SK-N-SH (cell line): ENCODE measurements around the gene TRAF2. TPM values are rescaled to one million over a fixed set of nuclear protein-coding genes. Genes with fewer than 3 reads are reported as not detected.
A peak's percentile ranks its signal among the peaks of the same experiment; 100 is the strongest.

ENCODE experiments used
- CTCF ChIA-PET: fragments of 300-600, 350-600 bp; formaldehyde crosslinking; extraction: SDS; loops from one replicate; lab custom pipeline; 2021; lab: Yijun Ruan, JAX
- POLR2A ChIA-PET: fragments of 350-600 bp; sonication (Branson Sonifier 250); formaldehyde crosslinking; extraction: SDS; loops from one replicate; lab custom pipeline; 2020; ENCODE audit warnings: antibody characterized with exemption, inconsistent platforms; lab: Yijun Ruan, JAX
- DNase-seq: peaks from one replicate; pipeline ENCODE4 v3.0.0; 2012
- H2AFZ ChIP-seq: fragments of 200-600 bp; sonication (generic); 2 replicates; pipeline ENCODE4 v1.8.1; 2016; ENCODE audit warnings: antibody characterized with exemption, mild to moderate bottlenecking, low read depth
- H3F3A ChIP-seq: fragments of 200-600 bp; sonication (generic); replicated peaks from 2 replicates; pipeline ENCODE3; 2016; ENCODE audit warnings: antibody characterized with exemption, mild to moderate bottlenecking; ENCODE audit not compliant: insufficient read depth
- H3K27ac ChIP-seq, 2 experiments: fragments of 200-500 bp in 1 of 2; fragments of 200-600 bp in 1 of 2; sonication (Bioruptor generic) in 1 of 2; sonication (generic), shearing (Covaris generic) in 1 of 2; 2 replicates each; pipeline versions ENCODE4 v1.5.1 to v1.6.1; 2014 to 2016; ENCODE audit warnings: low read depth in 2 of 2, inconsistent platforms in 1 of 2, low read length in 1 of 2, mild to moderate bottlenecking in 1 of 2, mixed read lengths in 1 of 2
- H3K27me3 ChIP-seq: fragments of 200-600 bp; sonication (generic), shearing (Covaris generic); 2 replicates; pipeline ENCODE4 v1.6.1; 2016; ENCODE audit warnings: mixed run types; ENCODE audit not compliant: insufficient read depth
- H3K36me3 ChIP-seq, 2 experiments: fragments of 200-500 bp in 1 of 2; fragments of 200-600 bp in 1 of 2; sonication (Bioruptor generic) in 1 of 2; sonication (generic) in 1 of 2; replicated peaks in 1 of 2; 2 replicates each; pipeline versions ENCODE3 to v1.5.1; 2014 to 2016; ENCODE audit warnings: low read length in 1 of 2, mild to moderate bottlenecking in 1 of 2; ENCODE audit not compliant: insufficient read depth in 2 of 2, control insufficient read depth in 1 of 2
- H3K4me1 ChIP-seq, 2 experiments: fragments of 200-500 bp in 1 of 2; fragments of 200-600 bp in 1 of 2; sonication (Bioruptor generic) in 1 of 2; sonication (generic), shearing (Covaris generic) in 1 of 2; 2 replicates each; pipeline versions ENCODE4 v1.5.1 to v1.6.1; 2014 to 2016; ENCODE audit warnings: low read depth in 1 of 2, low read length in 1 of 2, mixed run types in 1 of 2; ENCODE audit not compliant: insufficient read depth in 2 of 2, control insufficient read depth in 1 of 2
- H3K4me2 ChIP-seq: fragments of 200-600 bp; sonication (generic), shearing (Covaris generic); 2 replicates; pipeline ENCODE4 v1.6.1; 2017; ENCODE audit warnings: mixed run types
- H3K4me3 ChIP-seq, 2 experiments: fragments of 200-500 bp in 1 of 2; fragments of 200-600 bp in 1 of 2; sonication (Bioruptor generic) in 1 of 2; sonication (generic), shearing (Covaris generic) in 1 of 2; 2 replicates each; pipeline versions ENCODE4 v1.5.1 to v1.8.1; 2014 to 2016; ENCODE audit warnings: low read depth in 2 of 2, inconsistent platforms in 1 of 2, low read length in 1 of 2, mild to moderate bottlenecking in 1 of 2, mixed read lengths in 1 of 2, moderate library complexity in 1 of 2
- H3K79me2 ChIP-seq: fragments of 200-600 bp; sonication (generic); 2 replicates; pipeline ENCODE4 v1.8.1; 2017; ENCODE audit warnings: mild to moderate bottlenecking; ENCODE audit not compliant: insufficient read depth
- H3K9ac ChIP-seq: fragments of 200-600 bp; sonication (generic); 2 replicates; pipeline ENCODE4 v1.6.1; 2017; ENCODE audit warnings: mixed run types
- H3K9me2 ChIP-seq: fragments of 200-600 bp; sonication (generic); 2 replicates; pipeline ENCODE4 v1.6.1; 2017; ENCODE audit warnings: mixed run types
- H3K9me3 ChIP-seq: fragments of 200-600 bp; sonication (generic); 2 replicates; pipeline ENCODE4 v1.6.1; 2017; ENCODE audit warnings: mixed run types, mild to moderate bottlenecking, moderate library complexity
- H4K20me1 ChIP-seq: fragments of 200-600 bp; sonication (generic); 2 replicates; pipeline ENCODE4 v1.6.1; 2017; ENCODE audit warnings: mild to moderate bottlenecking, mixed run types; ENCODE audit not compliant: insufficient read depth
- ELF1 ChIP-seq: IDR thresholded peaks from 2 replicates; pipeline ENCODE4 v1.4.0; 2012
- GATA2 ChIP-seq: sonication (generic); formaldehyde crosslinking; IDR thresholded peaks from 2 replicates; pipeline ENCODE4 v1.5.0; 2020; ENCODE audit warnings: mild to moderate bottlenecking, missing genetic modification reagents
- MXI1 ChIP-seq: IDR thresholded peaks from 2 replicates; pipeline ENCODE4 v1.6.1; 2012; ENCODE audit warnings: mild to moderate bottlenecking, low read depth, low read length, improper control_type of control experiment
- NRF1 ChIP-seq: IDR thresholded peaks from 2 replicates; pipeline ENCODE4 v1.6.1; 2012; ENCODE audit warnings: low read depth, mild to moderate bottlenecking, low read length
- POLR2AphosphoS5 ChIP-seq: IDR thresholded peaks from 2 replicates; pipeline ENCODE4 v1.6.1; 2012; ENCODE audit warnings: low read depth, low read length
- RCOR1 ChIP-seq: fragments of 150-350 bp; IDR thresholded peaks from 2 replicates; pipeline ENCODE4 v1.6.1; 2017; ENCODE audit warnings: antibody characterized with exemption, low read length
- RFX5 ChIP-seq: IDR thresholded peaks from 2 replicates; pipeline ENCODE4 v1.6.1; 2012; ENCODE audit warnings: mild to moderate bottlenecking, improper control_type of control experiment, low read length
- TAF1 ChIP-seq: IDR thresholded peaks from 2 replicates; pipeline ENCODE4 v1.6.1; 2012; ENCODE audit warnings: low read depth, mild to moderate bottlenecking, low read length, moderate library complexity, borderline replicate concordance
- TEAD4 ChIP-seq: IDR thresholded peaks from 2 replicates; pipeline ENCODE4 v1.4.0; 2012; ENCODE audit warnings: mild to moderate bottlenecking, borderline replicate concordance; ENCODE audit not compliant: insufficient read depth
- WGBS: methylation state at CpG from one replicate; pipeline ENCODE4 v1.1.6; 2017; ENCODE audit warnings: low lambda C conversion rate; 5-methylcytosine and 5-hydroxymethylcytosine counted together
- polyA plus RNA-seq, 3 experiments: library from polyadenylated mRNA; depleted of rRNA; stranded (reverse); fragments of >200 nt; gene quantifications; 2 replicates each; pipeline ENCODE4 v1.2.3, GENCODE V29; 2012
- TF ChIP-seq, protein P1 (sequence below): fragments of 150-350 bp; IDR thresholded peaks from 2 replicates; pipeline ENCODE4 v1.6.1; 2017; ENCODE audit warnings: antibody characterized with exemption, low read length, low read depth, borderline replicate concordance
- TF ChIP-seq, protein P2 (sequence below): IDR thresholded peaks from 2 replicates; pipeline ENCODE4 v1.4.0; 2012; ENCODE audit warnings: low read depth, borderline replicate concordance
- TF ChIP-seq, protein P3 (sequence below): IDR thresholded peaks from 2 replicates; pipeline ENCODE4 v1.4.0; 2012; ENCODE audit warnings: low read depth

TRAF2 gene
- polyA plus RNA-seq, 1 of the 3 experiments (the other 2 are of a cell fraction): 15.4 TPM

GRCh38 chr9:136847826-136848392, 38.4 kb upstream of the TRAF2 start:
- Histone ChIP-seq H3K27ac (peak overlapping the region; percentile 84 to 98; a peak in 3 of 4 replicates), H3F3A (no peaks in the 10 kb centered on the region), H4K20me1 (no peaks in the 10 kb centered on the region; the same call in 1 of the 2 replicates), H3K27me3 (no peaks in the 10 kb centered on the region), H3K9me3 (no peaks in the 10 kb centered on the region), H3K79me2 (peaks cover 23% of the 10 kb centered on the region; the same call in 1 of the 2 replicates), H3K4me2 (peak overlapping the region; percentile 100), H2AFZ (no peak overlapping the region), H3K9me2 (no peaks in the 10 kb centered on the region), H3K9ac (peak overlapping the region; percentile 84), H3K4me3 (peak overlapping the region; percentile 89 to 97), H3K4me1 (peaks cover 11 to 21% of the 10 kb centered on the region in 2 experiments; a peak in 2 of 4 replicates), H3K36me3 (peaks cover 0 to 13% of the 10 kb centered on the region in 2 experiments)
- peak; percentile 84 for DNase-seq
- ChIA-PET POLR2A (interaction anchor here (0.7 to 1.3 kb wide), 7 partner anchors 10 to 50 kb away, joined by 3 to 5 read pairs (median 3); partner anchors contain the start of genes EDF1, RABL6 and TRAF2), CTCF (interaction anchor here (0.7 to 2.5 kb wide), 8 partner anchors 35 to 221 kb away, joined by 3 to 11 read pairs (median 3); partner anchors contain the start of gene TMEM141)
- TF ChIP-seq, protein P1, sequence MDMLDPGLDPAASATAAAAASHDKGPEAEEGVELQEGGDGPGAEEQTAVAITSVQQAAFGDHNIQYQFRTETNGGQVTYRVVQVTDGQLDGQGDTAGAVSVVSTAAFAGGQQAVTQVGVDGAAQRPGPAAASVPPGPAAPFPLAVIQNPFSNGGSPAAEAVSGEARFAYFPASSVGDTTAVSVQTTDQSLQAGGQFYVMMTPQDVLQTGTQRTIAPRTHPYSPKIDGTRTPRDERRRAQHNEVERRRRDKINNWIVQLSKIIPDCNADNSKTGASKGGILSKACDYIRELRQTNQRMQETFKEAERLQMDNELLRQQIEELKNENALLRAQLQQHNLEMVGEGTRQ: no peak
- no peak for TF ChIP-seq GATA2 (CRISPR knock-in tag)
- peak; percentile 64 for TF ChIP-seq NRF1
- peak; percentile 73 for TF ChIP-seq POLR2AphosphoS5
- TF ChIP-seq TEAD4: no peak
- TF ChIP-seq, protein P2, sequence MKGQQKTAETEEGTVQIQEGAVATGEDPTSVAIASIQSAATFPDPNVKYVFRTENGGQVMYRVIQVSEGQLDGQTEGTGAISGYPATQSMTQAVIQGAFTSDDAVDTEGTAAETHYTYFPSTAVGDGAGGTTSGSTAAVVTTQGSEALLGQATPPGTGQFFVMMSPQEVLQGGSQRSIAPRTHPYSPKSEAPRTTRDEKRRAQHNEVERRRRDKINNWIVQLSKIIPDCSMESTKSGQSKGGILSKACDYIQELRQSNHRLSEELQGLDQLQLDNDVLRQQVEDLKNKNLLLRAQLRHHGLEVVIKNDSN: no peak
- TF ChIP-seq RCOR1: peak; percentile 11; the same call in 1 of the 2 replicates
- TF ChIP-seq, protein P3, sequence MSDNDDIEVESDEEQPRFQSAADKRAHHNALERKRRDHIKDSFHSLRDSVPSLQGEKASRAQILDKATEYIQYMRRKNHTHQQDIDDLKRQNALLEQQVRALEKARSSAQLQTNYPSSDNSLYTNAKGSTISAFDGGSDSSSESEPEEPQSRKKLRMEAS: peak; percentile 74; the same call in 1 of the 2 replicates
- TF ChIP-seq MXI1: peak; percentile 73; the same call in 1 of the 2 replicates
- TF ChIP-seq TAF1: peak; percentile 44; the same call in 1 of the 2 replicates
- WGBS: 0% methylated on average over 3 of the region's 48 CpGs

GRCh38 chr9:136848393-136849037, 37.8 kb upstream of the TRAF2 start:
- WGBS: under 1% methylated on average over 19 of the region's 53 CpGs
- H3K27ac ChIP-seq: peak overlapping the region; percentile 84 to 98; a peak in 3 of 4 replicates

More at GRCh38 chr9:136848393-136849037, 37.8 kb upstream of the TRAF2 start:
- POLR2A ChIA-PET: interaction anchor here (0.7 to 1.3 kb wide), 6 partner anchors 13 to 51 kb away, joined by 3 to 5 read pairs (median 3); partner anchors contain the start of genes EDF1, RABL6 and TRAF2
- Histone ChIP-seq H3K4me3 (peak overlapping the region; percentile 89 to 97), H3K79me2 (peaks cover 23% of the 10 kb centered on the region; the same call in 1 of the 2 replicates), H3K9me2 (no peaks in the 10 kb centered on the region), H4K20me1 (no peaks in the 10 kb centered on the region; the same call in 1 of the 2 replicates), H3K9me3 (no peaks in the 10 kb centered on the region), H3K27me3 (no peaks in the 10 kb centered on the region), H3F3A (no peaks in the 10 kb centered on the region), H3K36me3 (peaks cover 0 to 13% of the 10 kb centered on the region in 2 experiments), H3K4me1 (peaks cover 6 to 15% of the 10 kb centered on the region in 2 experiments; a peak in 2 of 4 replicates), H3K4me2 (peak overlapping the region; percentile 100), H2AFZ (no peak overlapping the region), H3K9ac (peak overlapping the region; percentile 84)
- TF ChIP-seq, protein P1: no peak
- TF ChIP-seq, protein P3: no peak
- no peak for TF ChIP-seq TAF1
- no peak for TF ChIP-seq RFX5
- TF ChIP-seq ELF1: 0 out of 2 replicates have a peak, but pooled peaks have one; percentile 6
- TF ChIP-seq MXI1: no peak
- CTCF ChIA-PET: interaction anchor here (1.2 to 2.5 kb wide), 3 partner anchors 56 to 181 kb away, joined by 3 to 11 read pairs (median 8); partner anchors contain the start of gene TMEM141
- peak; percentile 85 for DNase-seq
